Psoas muscle (tissue), 8 donors: ENCODE measurements around the gene GNAQ. TPM values are rescaled to one million over a fixed set of nuclear protein-coding genes. Genes with fewer than 3 reads are reported as not detected.

Source experiments
- ATAC-seq, 4 donors: fragments of 200-7000 bp; cut with Tn5 transposase; one replicate each; pipeline ENCODE4 v1.9.1; 2020; ENCODE audit warnings: moderate library complexity in 3 of 4, mild to moderate bottlenecking in 2 of 4
- DNase-seq, 2 donors: peaks; one replicate each; pipeline ENCODE4 v3.0.0-alpha.2; 2020
- H3K27ac ChIP-seq: fragments of 200-600 bp; one replicate; pipeline ENCODE4 v1.8.0; 2022
- H3K27me3 ChIP-seq, 3 donors: fragments of 200-600 bp in 1 of 3; one replicate each; pipeline versions ENCODE4 v1.6.1 to v1.8.0; 2013 to 2022; ENCODE audit warnings: low read length in 2 of 3, mild to moderate bottlenecking in 2 of 3, moderate library complexity in 1 of 3; ENCODE audit not compliant: insufficient read depth in 3 of 3
- H3K36me3 ChIP-seq, 2 donors: fragments of 200-600 bp in 1 of 2; one replicate each; pipeline versions ENCODE4 v1.6.1 to v1.8.0; 2013 to 2022; ENCODE audit warnings: low read depth in 1 of 2, mild to moderate bottlenecking in 1 of 2, moderate library complexity in 1 of 2; ENCODE audit not compliant: insufficient read depth in 1 of 2
- H3K4me1 ChIP-seq: fragments of 200-600 bp; one replicate; pipeline ENCODE4 v1.8.0; 2022
- H3K4me3 ChIP-seq: fragments of 200-600 bp; one replicate; pipeline ENCODE4 v1.8.0; 2022; ENCODE audit warnings: mild to moderate bottlenecking
- H3K9me3 ChIP-seq: fragments of 200-600 bp; one replicate; pipeline ENCODE4 v1.8.0; 2022
- WGBS, 3 donors: extraction: QIAGEN DNeasy Blood & Tissue Kit; methylation state at CpG; one replicate each; pipeline versions ENCODE4 v1.1.6 to v1.1.7; 2013; 5-methylcytosine and 5-hydroxymethylcytosine counted together
- intact Hi-C, 2 donors: fragments of 100-400 bp; cut with DNase I; formaldehyde crosslinking; loops; one replicate each; pipeline versions ENCODE4 v1.11.0 to v1.14.2; 2022
- polyA plus RNA-seq, 3 donors: library from polyadenylated mRNA; stranded (reverse); fragments of 200-250 nt; gene quantifications; one replicate each; pipeline ENCODE4 v1.2.3, GENCODE V29; 2013
- total RNA-seq, 4 donors: library from RNA; stranded (reverse); fragmentation: NEBNext Ultra II Directional in 2 of 4; extraction: Animal tissue kit (Norgen Biotek cat#: 25700) in 2 of 4; gene quantifications; one replicate each; pipeline versions ENCODE4 v1.2.1 to v1.2.4, GENCODE V29; 2021 to 2023
- TF ChIP-seq, protein P1 (sequence below): fragments of 200-600 bp; IDR thresholded peaks from one replicate; pipeline ENCODE4 v1.8.0; 2022; ENCODE audit warnings: antibody characterized with exemption
- donor health status: healthy with polysubstance abuse.
- donor health status: DM: no; HTN: no; CAD: no; lungs with moderate emphysema.
- donor health status: Bipolar disorder and iron deficiency.
- donor health status: healthy.
- donor health status: DM: yes; HTN: yes; CAD: no.
- donor health status: DM: no; HTN: no; CAD: no.
- donor health status: DM: no; HTN: no; CAD: no.
- donor health status: DM: yes; HTN: yes; CAD: no.

GNAQ gene
- total and polyA plus RNA-seq, 7 donors, result 8.3 to 26.6 (median 23.8) TPM

GRCh38 chr9:77944556-77945243 lies 86.9 kb downstream of the GNAQ start:
- ATAC-seq, result peak in 1 of 4 donors; percentile 40
- peaks cover 42% of the 10 kb centered on the region for H3K4me1 ChIP-seq
- DNase-seq, result no peak

GRCh38 chr9:77943057-77943456 lies 88.6 kb downstream of the GNAQ start:
- DNase-seq (no peak), ATAC-seq (no peak)
- Histone ChIP-seq H3K27me3 (no peaks in the 10 kb centered on the region), H3K27ac (no peak overlapping the region), H3K4me3 (no peak overlapping the region), H3K36me3 (no peaks in the 10 kb centered on the region), H3K9me3 (no peaks in the 10 kb centered on the region), H3K4me1 (peaks cover 33% of the 10 kb centered on the region)
- intact Hi-C loops, result no loop called here
- TF ChIP-seq, protein P1, sequence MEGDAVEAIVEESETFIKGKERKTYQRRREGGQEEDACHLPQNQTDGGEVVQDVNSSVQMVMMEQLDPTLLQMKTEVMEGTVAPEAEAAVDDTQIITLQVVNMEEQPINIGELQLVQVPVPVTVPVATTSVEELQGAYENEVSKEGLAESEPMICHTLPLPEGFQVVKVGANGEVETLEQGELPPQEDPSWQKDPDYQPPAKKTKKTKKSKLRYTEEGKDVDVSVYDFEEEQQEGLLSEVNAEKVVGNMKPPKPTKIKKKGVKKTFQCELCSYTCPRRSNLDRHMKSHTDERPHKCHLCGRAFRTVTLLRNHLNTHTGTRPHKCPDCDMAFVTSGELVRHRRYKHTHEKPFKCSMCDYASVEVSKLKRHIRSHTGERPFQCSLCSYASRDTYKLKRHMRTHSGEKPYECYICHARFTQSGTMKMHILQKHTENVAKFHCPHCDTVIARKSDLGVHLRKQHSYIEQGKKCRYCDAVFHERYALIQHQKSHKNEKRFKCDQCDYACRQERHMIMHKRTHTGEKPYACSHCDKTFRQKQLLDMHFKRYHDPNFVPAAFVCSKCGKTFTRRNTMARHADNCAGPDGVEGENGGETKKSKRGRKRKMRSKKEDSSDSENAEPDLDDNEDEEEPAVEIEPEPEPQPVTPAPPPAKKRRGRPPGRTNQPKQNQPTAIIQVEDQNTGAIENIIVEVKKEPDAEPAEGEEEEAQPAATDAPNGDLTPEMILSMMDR, result no peak
- WGBS, 3 donors, result 42 to 71% (median 54%) methylated on average over 4 of the region's 4 CpGs

More at GRCh38 chr9:77944556-77945243, 86.9 kb downstream of the GNAQ start:
- peak overlapping the region; percentile 15 for H3K27ac ChIP-seq
- H3K36me3 ChIP-seq, result no peaks in the 10 kb centered on the region
- intact Hi-C loops, result no loop called here
- WGBS, 3 donors, result 61 to 65% (median 64%) methylated on average over 6 of the region's 6 CpGs
- TF ChIP-seq, protein P1, result no peak
- H3K27me3 ChIP-seq, result no peaks in the 10 kb centered on the region
- H3K4me3 ChIP-seq, result no peak overlapping the region
- no peaks in the 10 kb centered on the region for H3K9me3 ChIP-seq

DNA sequence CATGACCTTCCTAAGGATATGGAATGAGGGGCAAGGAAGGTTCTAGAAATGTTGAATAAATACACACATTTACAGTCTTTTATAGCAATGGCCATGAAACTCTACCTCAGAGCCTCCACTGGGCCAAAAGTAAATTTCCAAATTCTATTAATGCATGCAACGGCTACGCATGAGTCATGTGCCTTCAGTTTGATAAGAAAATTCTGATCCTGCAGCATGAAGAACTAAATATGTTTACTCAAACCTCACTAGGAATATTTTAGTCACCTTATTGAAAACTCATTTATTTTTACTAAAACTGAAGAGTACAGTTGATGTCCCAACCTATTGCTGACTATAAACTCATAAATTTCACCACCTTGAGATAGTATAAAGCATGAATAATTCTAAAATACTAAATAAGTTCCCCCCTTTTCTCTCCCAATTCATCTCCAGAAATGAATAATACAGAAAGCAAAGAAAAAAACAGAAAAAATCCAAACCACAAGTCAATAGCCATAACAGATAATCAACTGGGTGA lies 92.4 kb downstream of the GNAQ start:
- Histone ChIP-seq H3K27me3 (no peaks in the 10 kb centered on the region), H3K27ac (no peak overlapping the region), H3K36me3 (no peaks in the 10 kb centered on the region), H3K4me1 (peaks cover 12% of the 10 kb centered on the region), H3K9me3 (no peaks in the 10 kb centered on the region), H3K4me3 (no peak overlapping the region)
- intact Hi-C loops, result no loop called here
- TF ChIP-seq, protein P1, result no peak
- ATAC-seq, result no peak
- no peak for DNase-seq
- WGBS, 3 donors, result 89 to 99% (median 91%) methylated on average over 2 of the region's 2 CpGs

DNA sequence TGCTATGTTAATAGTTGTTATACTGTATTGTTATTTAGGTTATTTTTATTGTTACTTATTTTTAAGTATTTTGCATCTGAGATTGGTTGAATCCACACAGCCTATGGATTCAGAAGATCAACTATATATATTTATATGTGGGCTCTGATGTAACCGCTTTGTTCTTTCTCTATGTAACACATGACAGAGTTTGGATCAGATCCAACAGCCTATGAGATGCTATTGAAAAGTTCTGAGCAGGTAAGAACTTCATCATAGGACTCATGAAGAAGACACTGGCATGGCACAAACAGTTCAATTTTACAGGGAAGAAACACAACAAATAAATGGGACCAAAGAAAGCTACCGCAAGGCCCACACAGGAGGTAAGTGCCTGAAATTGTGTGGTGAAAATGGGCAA lies 93.4 kb downstream of the GNAQ start:
- Histone ChIP-seq H3K4me3 (no peak overlapping the region), H3K4me1 (peaks cover 4% of the 10 kb centered on the region), H3K27me3 (no peaks in the 10 kb centered on the region), H3K9me3 (no peaks in the 10 kb centered on the region), H3K27ac (no peak overlapping the region), H3K36me3 (no peaks in the 10 kb centered on the region)
- intact Hi-C loops, result no loop called here
- no peak for ATAC-seq
- no peak for DNase-seq
- TF ChIP-seq, protein P1, result no peak
- 98% methylated on average over 2 of the region's 2 CpGs for WGBS, 3 donors
